ENCODE results near the gene TNP2. TPM values are rescaled to one million over a fixed set of nuclear protein-coding genes. Genes with fewer than 3 reads are reported as not detected.
A peak's percentile ranks its signal among the peaks of the same experiment; 100 is the strongest.

The TNP2 gene
- total RNA-seq (not detected in 2 replicates), polyA plus RNA-seq (not detected in 2 replicates)

- TF ChIP-seq CTCF (IDR thresholded peaks at IDR 0.05; ENCODE audit: low read depth, low read length), result no peak
- no peak for DNase-seq (ENCODE audit: low read depth in 1 of 2, low spot score in 1 of 2)
- Histone ChIP-seq H3K27me3 (no peaks in the 10 kb centered on the region), H3K4me3 (no peak within 1 kb of the TSS), H3K4me1 (ENCODE audit: low read depth) (no peaks in the 10 kb centered on the region), H3K27ac (no peak within 1 kb of the TSS), H3K36me3 (no peaks in the 10 kb centered on the region), H3K9me3 (ENCODE audit: low read depth) (no peaks in the 10 kb centered on the region)
Observed at GRCh38 chr16:11268921-11269375, at the start of gene TNP2. TSS of gene TNP2 (minus strand) at chr16:11269325. CDS start at chr16:11269262, 63 bp downstream.

GRCh38 chr16:11318817-11319216, 49.7 kb upstream of the TNP2 start:
- TF ChIP-seq CTCF (IDR thresholded peaks at IDR 0.05; ENCODE audit: low read depth, low read length), result no peak
- no peak for DNase-seq (ENCODE audit: low read depth in 1 of 2, low spot score in 1 of 2)
- H3K4me3 ChIP-seq, result no peak overlapping the region
- H3K36me3 ChIP-seq, result no peaks in the 10 kb centered on the region
- peaks cover 11% of the 10 kb centered on the region for H3K27me3 ChIP-seq
- no peak overlapping the region for H3K27ac ChIP-seq
- H3K9me3 ChIP-seq (ENCODE audit: low read depth), result no peaks in the 10 kb centered on the region
- no peaks in the 10 kb centered on the region for H3K4me1 ChIP-seq (ENCODE audit: low read depth)

GRCh38 chr16:11316331-11317015, 47.3 kb upstream of the TNP2 start:
- peaks cover 11% of the 10 kb centered on the region for H3K27me3 ChIP-seq
- no peak overlapping the region for H3K4me3 ChIP-seq
- no peak for TF ChIP-seq CTCF (IDR thresholded peaks at IDR 0.05; ENCODE audit: low read depth, low read length)
- no peaks in the 10 kb centered on the region for H3K36me3 ChIP-seq
- no peak overlapping the region for H3K27ac ChIP-seq
- no peaks in the 10 kb centered on the region for H3K4me1 ChIP-seq (ENCODE audit: low read depth)
- no peak for DNase-seq (ENCODE audit: low read depth in 1 of 2, low spot score in 1 of 2)
- H3K9me3 ChIP-seq (ENCODE audit: low read depth), result no peaks in the 10 kb centered on the region

GRCh38 chr16:11315510-11315909, 46.4 kb upstream of the TNP2 start:
- Histone ChIP-seq H3K9me3 (ENCODE audit: low read depth) (no peaks in the 10 kb centered on the region), H3K27me3 (peaks cover 11% of the 10 kb centered on the region), H3K4me3 (no peak overlapping the region), H3K4me1 (ENCODE audit: low read depth) (no peaks in the 10 kb centered on the region), H3K36me3 (no peaks in the 10 kb centered on the region), H3K27ac (no peak overlapping the region)
- peak; percentile 19 for TF ChIP-seq CTCF (IDR thresholded peaks at IDR 0.05; ENCODE audit: low read depth, low read length)
- DNase-seq (ENCODE audit: low read depth in 1 of 2, low spot score in 1 of 2), result peak in 1 of 2 donors; percentile 55

- no peaks in the 10 kb centered on the region for H3K36me3 ChIP-seq
- peaks cover 11% of the 10 kb centered on the region for H3K27me3 ChIP-seq
- no peak overlapping the region for H3K27ac ChIP-seq
- no peak overlapping the region for H3K4me3 ChIP-seq
- H3K9me3 ChIP-seq (ENCODE audit: low read depth), result no peaks in the 10 kb centered on the region
- no peaks in the 10 kb centered on the region for H3K4me1 ChIP-seq (ENCODE audit: low read depth)
- TF ChIP-seq CTCF (IDR thresholded peaks at IDR 0.05; ENCODE audit: low read depth, low read length), result no peak
- DNase-seq (ENCODE audit: low read depth in 1 of 2, low spot score in 1 of 2), result no peak
Observed at GRCh38 chr16:11314309-11314894, 45.3 kb upstream of the TNP2 start.

All from cardiac muscle cell (in vitro differentiated cells and primary cell).